HG02678 (cell line): ENCODE data around the gene ZNF692.
"Not testable (repeated sequence)": the region's sequence is repeated elsewhere in the genome, so short reads cannot be mapped to it uniquely, and the experiment has no call there.

Source experiments
- ATAC-seq: cut with Tn5 transposase; IDR thresholded peaks from one replicate; pipeline ENCODE4 v1.9.1; 2021; ENCODE audit warnings: mild to moderate bottlenecking, moderate library complexity; ENCODE audit not compliant: unreplicated experiment

ZNF692 gene

DNA sequence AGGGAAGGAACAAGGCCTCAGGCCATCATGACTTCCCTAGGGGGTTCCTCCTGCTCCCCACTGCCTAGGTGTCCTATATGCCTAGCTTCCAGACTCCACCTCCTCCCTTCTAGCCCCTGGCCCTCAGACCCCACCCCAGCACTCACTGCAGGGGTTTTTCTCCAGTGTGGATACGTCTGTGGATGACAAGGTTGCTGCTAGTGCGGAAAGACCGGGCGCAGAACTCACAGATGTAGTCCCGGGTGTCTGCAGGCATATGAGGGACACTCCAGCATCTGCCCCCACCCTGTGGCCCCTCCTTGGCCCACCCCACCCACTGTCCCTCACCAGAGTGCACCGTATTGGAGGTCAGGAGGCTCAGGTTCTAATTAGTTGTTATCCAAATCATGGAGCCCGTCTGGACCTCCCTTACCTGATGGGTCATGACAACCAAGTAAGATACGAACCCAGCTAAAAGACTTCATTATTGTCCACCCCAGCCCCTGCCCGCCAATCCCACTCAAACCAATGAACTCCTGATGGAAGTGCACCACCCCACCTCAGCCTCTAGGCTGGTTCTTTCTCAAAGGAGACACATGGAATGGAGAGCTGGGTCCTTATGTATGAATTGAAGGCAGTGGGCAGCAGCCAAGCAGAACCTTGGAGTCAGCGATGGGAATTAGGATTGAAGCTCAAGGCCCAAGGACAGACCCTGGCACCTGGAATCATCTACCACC is 8.2 kb downstream of the ZNF692 start:
- no peak for ATAC-seq

DNA sequence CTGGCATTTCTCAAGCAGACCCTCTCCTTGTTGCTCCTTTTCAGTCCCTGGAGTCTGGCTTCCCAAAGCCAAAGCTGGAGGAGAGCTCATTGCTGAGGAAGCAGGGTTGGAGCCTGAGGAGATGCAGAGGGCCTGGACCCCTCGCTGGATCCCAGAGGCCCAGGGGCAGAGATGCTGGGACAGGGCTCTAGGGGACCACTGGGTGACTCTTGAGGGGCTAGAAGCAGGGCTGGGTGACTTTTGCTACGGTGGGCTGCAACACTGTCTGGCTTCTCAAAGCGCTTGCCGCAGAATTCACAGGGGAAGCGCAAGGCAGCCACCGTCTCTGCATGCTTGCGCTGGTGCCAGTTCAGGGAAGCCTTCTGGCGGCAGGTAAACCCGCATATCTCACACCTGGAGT is 8.8 kb downstream of the ZNF692 start:
- no peak for ATAC-seq

DNA sequence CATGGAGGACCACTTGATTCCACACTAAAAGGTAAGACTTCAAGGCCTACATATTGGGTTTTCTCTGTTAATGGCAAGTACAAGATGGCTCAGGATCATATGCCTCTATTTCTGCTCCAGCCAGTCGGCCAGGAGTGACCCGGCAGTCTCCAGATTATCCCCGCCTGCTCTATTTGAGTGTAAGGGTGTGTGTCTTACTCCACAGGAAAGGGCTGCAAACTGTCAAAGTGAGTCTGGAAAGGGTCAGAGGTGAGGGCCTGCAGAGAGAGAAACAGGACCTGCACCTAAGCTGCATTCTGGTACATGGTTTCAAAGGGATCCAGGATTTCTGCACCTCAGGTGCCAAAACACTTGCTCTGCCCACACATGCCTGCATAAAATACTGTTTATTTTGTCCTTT is 9.2 kb downstream of the ZNF692 start:
- ATAC-seq, result no peak

DNA sequence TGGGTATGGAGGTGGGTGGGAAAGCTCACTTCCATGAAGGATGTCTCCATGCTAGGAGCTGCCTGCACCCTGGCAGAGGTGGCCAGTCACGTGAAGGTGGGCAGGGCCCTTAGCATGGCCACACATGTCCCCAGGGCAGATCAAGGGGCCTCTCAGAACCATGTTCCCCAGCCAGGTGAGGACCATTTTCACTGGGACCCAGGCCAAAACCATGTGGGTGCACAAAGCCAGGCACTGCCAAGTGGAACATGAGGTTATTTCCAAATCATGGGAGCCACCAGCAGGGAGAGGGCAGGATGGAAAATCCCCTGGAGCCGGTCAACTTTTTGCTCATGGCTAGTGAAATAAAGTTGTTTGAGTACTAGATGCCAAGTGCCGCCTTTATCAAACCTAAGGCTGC is 9.7 kb downstream of the ZNF692 start:
- no peak for ATAC-seq

DNA sequence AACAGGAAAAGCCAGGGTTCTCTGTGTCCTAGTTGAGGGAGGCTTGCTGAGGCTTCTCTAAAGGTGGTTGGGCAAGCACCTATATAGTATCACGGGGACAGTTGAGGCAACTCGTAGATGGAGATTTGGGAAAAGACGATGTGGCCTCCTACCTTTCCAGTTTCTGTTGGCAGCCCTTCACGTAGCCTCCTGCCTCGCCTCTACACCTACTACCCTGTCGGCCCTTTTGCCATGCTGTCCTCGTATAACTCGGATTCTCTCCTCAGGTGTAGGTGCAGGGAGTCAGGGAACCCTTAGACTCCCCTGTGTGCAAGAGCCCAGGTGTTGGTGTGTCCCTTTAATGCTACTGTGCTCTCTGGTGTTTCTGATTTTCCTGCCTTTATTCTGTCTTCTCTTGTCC is 10.3 kb downstream of the ZNF692 start:
- no peak for ATAC-seq

DNA sequence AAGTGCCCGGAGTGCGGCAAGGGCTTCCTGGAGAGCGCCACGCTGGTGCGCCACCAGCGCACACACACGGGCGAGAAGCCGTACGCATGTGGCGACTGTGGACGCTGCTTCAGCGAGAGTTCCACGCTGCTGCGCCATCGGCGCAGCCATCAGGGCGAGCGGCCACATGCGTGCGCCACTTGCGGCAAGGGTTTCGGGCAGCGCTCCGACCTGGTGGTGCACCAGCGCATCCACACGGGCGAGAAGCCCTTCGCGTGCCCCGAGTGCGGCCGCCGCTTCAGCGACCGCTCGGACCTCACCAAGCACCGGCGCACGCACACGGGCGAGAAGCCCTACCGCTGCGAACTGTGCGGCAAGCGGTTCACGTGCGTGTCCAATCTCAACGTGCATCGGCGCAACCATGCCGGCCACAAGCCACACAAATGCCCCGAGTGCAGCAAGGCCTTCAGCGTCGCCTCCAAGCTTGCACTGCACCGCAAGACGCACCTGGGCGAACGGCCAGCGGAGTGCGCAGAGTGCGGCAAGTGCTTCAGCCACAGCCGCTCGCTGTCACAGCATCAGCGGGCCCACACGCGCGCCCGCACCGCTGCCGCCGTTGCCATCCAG is 10.8 kb downstream of the ZNF692 start:
- ATAC-seq, result no peak

DNA sequence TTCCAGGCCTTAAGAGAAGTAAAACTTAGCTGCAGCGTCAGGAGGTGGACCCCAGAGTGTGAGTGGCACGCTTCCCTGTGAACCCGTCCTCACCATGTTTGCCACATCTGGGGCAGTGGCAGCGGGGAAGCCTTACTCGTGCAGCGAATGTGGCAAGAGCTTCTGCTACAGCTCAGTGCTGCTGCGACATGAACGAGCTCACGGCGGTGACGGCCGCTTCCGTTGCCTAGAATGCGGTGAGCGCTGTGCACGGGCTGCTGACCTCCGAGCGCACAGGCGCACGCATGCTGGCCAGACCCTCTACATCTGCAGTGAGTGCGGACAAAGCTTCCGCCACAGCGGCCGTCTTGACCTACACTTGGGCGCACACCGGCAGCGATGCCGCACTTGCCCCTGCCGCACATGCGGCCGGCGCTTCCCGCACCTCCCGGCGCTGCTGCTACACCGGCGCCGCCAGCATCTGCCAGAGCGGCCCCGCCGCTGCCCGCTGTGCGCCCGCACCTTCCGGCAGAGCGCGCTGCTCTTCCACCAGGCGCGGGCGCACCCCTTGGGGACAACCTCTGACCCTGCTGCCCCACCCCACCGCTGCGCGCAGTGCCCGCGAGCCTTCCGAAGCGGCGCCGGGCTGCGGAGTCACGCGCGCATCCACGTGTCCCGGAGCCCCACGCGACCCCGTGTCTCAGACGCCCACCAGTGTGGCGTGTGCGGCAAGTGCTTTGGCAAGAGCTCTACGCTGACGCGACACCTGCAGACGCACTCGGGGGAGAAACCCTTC is 11.5 kb downstream of the ZNF692 start:
- no peak for ATAC-seq

DNA sequence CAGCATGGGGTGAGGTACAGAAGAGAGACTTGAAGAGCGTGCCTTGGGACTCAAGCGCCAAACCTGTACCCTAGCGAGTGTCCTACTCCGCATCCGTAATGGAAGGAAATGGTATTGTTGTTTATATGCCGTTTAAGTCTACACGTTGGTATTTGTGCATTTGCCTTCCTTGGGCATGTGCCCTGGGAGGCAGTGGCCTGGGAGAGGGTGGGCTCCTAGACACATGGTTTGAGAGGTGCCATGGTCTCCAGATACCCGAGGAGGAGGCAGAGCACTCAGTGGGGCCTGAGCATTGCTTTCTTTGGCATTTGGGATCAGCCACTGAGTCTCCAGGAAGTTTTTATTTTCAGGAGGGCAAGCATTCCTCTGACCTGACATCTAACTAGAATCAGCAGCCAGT is 14.4 kb downstream of the ZNF692 start:
- no peak for ATAC-seq

DNA sequence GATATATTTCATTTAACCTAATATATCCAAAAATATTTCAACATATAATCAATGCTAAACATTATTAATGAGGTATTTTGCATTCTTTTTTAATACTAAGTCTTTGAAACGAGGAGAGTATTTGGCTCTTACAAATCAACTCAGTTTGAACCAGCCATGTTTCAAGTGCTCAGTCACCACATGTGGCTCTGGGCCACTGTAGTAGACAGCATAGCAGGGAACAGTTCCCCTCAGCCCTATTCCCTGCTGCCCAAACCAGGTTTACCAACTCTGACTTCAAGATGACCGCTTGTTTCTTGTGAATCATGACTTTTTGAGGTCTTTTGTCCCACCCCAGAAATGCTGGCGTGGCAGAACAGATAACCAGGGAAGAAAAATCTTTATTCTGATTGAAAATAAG is 15.2 kb downstream of the ZNF692 start:
- no peak for ATAC-seq

DNA sequence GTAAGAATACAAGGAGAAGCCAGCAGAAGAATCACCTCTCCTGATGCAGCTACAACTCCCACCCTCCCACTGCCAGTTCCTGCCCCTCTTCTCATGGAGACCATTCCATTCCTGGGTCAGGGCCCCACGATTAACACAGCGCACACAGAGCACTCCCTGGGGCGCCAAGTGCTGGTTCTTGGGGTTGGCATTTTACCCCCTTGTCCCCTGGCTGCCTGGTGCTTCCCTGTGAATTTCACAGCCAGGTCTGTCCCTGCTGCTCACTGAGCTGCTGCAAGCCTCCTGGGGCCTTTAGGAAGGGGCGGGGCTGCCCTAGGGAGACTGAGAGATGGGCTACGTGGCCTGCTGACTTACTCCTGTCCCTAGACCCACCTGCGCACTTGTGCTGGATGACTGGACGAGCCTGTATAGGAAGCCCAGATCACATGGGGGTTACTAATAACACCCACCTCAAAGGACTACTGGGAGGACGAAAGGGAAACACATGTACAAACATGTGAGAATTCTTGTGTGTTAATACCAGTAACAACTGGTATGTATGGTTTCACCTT is 16.0 kb downstream of the ZNF692 start:
- ATAC-seq, result no peak

DNA sequence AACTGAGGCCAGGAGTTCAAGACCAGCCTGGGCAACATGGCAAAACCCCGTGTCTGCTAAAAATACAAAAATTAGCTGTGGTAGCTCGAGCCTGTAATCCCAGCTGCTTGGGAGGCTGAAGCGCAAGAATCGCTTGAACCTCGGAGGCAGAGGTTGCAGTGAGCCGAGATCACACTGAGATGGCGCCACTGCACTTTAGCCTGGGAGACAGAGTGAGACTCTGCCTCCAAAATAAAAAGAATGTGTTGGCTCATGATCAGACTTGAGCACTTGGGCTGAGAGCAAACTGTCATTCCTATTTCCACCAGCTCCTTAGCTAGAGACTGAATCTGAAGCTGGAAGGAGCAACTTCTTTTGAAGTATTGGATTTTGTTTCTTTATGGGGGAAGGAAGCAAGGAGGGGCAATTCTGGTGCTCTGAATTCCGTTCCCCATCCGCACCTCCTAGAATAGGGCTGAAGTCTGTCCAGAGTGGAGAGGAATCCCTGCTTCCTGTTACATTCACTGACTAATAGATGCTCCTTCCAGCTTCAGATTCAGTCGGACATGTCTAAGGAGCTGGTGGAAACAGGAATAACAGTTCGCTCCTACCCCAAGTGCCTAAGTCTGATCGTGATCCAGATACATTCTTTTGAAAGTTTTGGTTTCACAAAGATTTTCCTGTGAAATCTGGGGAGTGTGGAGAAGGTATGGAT is 17.0 kb downstream of the ZNF692 start:
- no peak for ATAC-seq

DNA sequence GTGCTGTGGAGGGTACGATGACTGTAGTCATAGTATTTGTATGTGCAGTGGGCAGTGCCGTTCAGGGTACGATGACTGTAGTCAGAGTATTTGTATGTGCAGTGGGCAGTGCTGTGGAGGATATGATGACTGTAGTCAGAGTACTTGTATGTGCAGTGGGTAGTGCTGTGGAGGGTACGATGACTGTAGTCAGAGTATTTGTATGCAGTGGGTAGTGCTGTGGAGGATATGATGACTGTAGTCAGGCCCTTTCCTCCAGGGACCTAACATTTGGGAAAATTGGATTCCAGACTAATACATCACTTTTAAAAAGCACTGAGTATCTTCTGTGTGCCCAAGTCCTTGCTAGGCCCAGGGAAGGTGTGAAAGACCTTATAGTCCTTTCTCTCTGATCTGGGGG is 17.9 kb downstream of the ZNF692 start:
- ATAC-seq, result no peak

DNA sequence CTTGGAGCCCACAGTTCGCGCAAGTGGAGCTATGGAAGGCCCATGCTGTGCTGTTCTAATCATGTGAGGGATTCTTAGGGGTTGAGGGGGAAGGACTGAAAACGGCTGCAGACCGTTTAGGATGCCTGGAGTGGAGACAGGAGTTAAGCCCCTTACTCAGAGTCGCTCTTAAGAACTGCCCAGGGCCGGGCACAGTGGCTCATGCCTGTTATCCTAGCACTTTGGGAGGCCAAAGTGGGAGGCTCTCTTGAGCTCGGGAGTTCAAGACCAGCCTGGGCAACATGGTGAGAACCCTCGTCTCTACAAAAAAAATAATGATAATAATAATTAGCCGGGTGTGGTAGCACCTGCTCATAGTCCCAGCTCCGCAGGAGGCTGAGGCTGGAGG is 19.7 kb downstream of the ZNF692 start:
- no peak for ATAC-seq

DNA sequence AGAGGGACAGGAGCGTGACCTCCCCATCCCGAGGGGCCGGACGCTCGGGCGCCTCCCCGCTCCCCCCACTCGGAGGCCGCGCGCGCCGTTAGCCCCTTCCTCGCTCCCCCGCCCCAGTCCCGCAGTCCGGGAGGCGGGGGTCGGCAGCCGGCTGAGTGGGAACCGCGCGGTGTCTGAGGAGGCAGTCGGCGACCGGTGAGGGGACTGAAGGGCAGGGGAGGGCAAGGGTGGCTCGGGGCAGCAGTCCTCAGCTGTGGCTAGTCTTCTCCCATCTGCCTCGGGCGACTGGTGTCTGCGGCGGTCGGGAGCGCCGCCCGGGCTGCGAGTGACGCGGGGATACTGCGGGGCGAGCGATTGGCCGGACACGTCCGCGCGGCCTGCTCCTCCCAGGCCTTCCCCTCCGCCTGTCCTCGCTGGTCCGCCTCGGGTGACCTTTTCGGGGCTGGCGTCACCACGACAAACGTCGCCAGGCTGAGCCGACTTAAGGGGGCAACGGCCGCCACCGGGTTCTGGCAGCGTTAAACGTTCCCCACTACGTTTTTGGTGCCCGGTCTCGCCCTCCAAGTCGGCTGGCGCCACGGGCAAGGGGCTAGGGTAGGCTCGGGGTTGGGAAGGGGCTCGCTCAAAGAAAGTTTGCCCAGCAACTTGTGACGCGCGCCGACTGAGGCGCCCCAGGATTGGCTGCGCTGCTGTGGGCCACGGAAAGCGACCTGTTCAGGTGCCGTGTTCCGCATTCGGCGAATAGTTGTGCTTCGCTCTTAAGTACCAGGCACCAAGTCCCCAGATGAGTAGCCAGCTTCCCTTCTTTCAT is 20.3 kb downstream of the ZNF692 start:
- ATAC-seq, result peak; percentile 64

DNA sequence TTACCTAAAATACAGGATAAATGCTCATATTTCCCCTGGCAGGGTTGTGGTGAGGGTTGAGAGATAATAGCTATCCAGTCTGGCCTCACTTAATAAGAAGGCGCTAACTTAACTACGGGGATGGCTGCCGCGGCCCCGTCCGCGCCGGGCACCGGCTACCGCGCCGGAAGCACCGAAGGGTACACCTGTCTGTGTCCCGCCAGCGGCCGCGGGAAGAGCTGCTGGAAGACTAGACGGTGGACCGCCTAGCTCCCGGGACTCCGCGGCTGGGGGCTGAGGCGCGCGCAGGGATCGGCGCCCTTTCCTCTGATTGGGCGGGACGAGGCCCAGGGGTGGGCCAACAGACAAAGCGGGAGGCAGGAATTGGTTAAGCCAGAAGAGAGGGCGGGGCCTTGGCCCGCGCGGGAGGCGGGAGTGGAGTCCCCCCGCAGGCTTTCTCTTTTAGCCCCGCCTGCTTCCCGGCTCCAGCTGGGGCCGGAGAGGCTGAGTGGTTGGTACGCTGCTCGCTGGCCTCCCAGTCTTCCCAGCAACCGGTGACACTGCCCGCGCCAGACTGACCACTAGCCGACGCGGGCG is 21.0 kb downstream of the ZNF692 start, which contains the start of gene ZNF672:
TSS of gene ZNF672 (plus strand) at position 444 of the 576 bp plus-strand sequence. CDS start 9,051 bp downstream, outside the sequence.
- peak; percentile 82 for ATAC-seq

DNA sequence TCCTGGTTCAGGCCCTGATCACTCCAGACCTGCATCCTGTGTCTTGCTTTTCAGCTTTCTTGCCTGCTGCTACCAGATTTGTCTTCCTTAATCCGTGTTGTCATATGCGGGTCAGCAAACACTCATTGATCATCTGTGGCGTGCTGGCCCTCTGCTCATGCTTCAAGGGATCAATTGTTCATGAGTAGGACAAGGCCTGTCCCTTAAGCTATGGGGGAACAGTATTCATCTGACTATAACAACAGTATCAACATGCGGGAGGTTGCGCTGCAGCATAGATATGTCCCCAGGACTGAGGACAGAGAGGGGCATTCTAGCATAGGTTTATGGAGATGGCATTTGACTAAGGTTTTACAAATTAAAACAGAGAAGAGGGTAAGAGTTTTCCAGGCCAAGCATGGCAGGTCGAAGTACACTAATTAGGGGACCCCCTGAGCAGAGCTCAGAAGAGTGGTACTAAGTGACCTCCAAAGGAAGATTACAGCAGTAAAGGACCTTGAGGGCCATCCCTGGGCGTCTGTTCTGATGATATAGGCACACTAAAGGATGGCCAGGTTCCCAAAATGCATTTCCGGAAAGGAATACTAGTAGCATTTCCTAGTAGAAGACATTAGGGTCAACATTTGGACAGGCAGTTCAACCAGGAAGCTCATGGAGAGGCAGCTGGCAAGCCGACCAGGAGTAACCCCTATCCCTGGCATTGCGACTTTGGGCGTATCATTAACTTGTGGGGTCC is 21.7 kb downstream of the ZNF692 start:
- no peak for ATAC-seq

DNA sequence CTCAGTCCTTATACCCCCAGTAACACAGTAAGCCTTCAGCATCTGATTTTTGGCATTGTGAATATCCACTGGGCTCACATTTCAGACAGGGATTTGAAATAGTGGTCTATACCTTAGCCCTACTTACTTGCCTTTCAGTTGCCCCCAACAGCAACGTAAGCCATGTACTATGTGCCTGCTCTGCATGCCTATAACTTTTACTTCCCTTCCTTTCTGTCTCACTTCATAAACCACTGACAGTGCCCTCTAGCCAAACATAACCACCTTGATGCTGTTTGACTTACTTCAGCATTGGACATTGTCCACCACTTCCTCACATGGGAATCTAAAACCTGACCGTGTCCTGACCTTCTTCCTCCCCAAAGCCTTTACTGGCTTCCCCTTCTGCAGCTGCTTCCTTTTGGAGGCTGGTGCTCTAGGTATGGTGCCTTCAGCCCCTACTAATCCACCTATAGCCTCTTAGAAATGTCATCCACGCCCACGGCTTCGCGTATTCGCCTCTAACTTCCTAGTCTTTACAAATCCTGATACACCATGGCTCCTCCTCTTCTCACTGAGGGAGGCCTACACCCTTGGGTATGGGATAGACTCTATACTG is 24.4 kb downstream of the ZNF692 start:
- no peak for ATAC-seq

DNA sequence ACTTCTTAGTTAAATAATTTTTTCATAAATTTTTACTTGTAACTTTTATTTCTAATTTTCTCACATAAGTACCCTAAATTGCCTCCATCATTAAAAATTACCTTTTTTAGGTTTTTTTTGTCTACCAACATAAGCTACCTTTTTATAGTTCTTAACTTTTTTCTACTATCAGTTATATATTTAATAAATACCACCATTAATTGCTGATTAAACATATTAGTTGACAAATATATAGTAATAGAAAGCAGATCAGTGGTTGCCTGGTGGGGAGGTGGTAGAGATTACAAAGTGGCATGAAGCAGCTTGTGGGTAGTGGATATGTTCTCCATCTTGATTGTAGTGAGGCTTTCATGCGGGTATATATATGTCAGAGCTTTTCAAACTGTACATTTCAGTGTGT is 27.0 kb downstream of the ZNF692 start:
- ATAC-seq, result no peak

DNA sequence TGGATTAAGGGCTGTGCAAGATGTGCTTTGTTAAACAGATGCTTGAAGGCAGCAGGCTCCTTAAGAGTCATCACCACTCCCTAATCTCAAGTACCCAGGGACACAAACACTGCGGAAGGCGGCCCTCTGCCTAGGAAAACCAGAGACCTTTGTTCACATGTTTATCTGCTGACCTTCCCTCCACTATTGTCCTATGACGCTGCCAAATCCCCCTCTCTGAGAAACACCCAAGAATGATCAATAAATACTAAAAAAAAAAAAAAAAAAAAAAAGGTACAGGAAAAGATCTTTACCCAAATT is 28.2 kb downstream of the ZNF692 start:
- not testable (repeated sequence) for ATAC-seq
